Mucosa of descending colon (tissue), 3 donors: ENCODE results near the gene PPFIA1. TPM values are rescaled to one million over a fixed set of nuclear protein-coding genes. Genes with fewer than 3 reads are reported as not detected.
A peak's percentile ranks its signal among the peaks of the same experiment; 100 is the strongest.

Experiments used
- ATAC-seq: fragments of 200-7000 bp; cut with Tn5 transposase; one replicate; pipeline ENCODE4 v1.9.1; 2020; ENCODE audit warnings: mild to moderate bottlenecking, moderate library complexity
- DNase-seq, 3 donors: peaks; one replicate each; pipeline ENCODE4 v3.0.0-alpha.2; 2020
- H3K36me3 ChIP-seq: fragments of 200-600 bp; one replicate; pipeline ENCODE4 v1.8.0; 2021; ENCODE audit warnings: low read depth, mild to moderate bottlenecking
- H3K4me1 ChIP-seq: fragments of 200-600 bp; one replicate; pipeline ENCODE4 v1.8.0; 2021; ENCODE audit warnings: low read depth, mild to moderate bottlenecking
- H3K4me3 ChIP-seq: fragments of 200-600 bp; one replicate; pipeline ENCODE4 v1.8.0; 2021; ENCODE audit warnings: mild to moderate bottlenecking
- H3K9me3 ChIP-seq: fragments of 200-600 bp; one replicate; pipeline ENCODE4 v1.8.0; 2021; ENCODE audit warnings: mild to moderate bottlenecking
- intact Hi-C, 2 donors: fragments of 100-400 bp; cut with DNase I in 1 of 2; cut with micrococcal nuclease in 1 of 2; formaldehyde crosslinking; loops; one replicate each; pipeline versions ENCODE4 v1.11.0 to v1.11.1; 2022; cut with DNase I, micrococcal nuclease
- total RNA-seq, 3 donors: library from RNA; stranded (reverse); fragmentation: NEBNext Ultra II Directional in 2 of 3; extraction: Animal tissue kit (Norgen Biotek cat#: 25700) in 2 of 3; gene quantifications; one replicate each; pipeline versions ENCODE4 v1.2.1 to v1.2.4, GENCODE V29; 2021 to 2023
- TF ChIP-seq, protein P1 (sequence below): fragments of 200-600 bp; IDR thresholded peaks from one replicate; pipeline ENCODE4 v1.8.0; 2022; ENCODE audit warnings: antibody characterized with exemption, mild to moderate bottlenecking
- donor health status: DM: no; HTN: no; CAD: no; lungs with moderate emphysema.
- donor health status: DM: no; HTN: no; CAD: no.
- donor health status: DM: no; HTN: yes; CAD: no.

PPFIA1 gene
- total RNA-seq, 3 donors from 2014 or later = 58.5 to 65.7 (median 65.0) TPM

DNA sequence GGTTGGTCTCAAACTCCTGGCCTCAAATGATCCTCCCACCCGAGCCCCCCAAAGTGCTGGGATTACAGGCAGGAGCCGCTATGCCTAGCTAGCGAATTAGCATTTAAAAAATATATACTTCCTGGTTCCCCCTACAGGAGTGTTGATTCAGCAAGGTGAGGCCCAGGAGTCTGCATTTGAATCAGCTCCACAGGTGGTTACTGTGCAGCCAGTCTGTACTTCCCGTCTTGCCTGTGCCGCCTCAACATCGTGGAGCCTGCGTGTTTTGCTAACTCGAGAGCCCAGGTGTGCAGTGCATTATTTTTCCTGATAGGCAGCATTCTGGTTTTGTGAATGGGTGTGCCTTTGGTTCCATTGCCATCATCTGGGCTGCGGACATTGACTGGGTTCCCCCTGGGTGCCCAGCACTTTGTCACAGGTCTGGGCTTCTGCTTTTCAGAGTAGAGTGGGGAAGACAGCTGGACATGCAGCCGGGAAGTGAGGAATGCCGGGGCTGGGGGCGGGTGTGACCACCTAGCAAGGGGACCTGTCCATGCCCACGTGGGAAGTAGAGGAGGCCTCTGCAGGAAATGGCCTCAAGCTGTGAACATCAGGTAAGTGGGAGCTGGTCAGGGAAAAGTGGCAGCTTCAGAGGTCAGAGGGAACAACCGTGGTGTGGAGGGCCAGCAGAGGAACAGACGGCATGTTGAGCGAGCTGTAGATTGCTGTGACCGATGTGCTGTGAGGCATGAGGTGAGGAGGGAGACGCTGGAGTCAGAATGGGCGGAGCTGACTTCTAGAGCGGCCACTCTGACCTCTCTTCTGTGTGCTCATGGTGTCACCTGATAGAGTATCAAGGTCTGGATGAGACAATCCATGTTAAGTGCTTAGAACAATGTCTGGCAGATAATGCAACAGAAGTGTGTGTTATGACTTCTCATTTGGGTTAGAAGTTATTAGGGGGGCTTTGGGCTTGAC, 42.2 kb downstream of the PPFIA1 start:
- no peaks in the 10 kb centered on the region for H3K9me3 ChIP-seq
- TF ChIP-seq, protein P1, sequence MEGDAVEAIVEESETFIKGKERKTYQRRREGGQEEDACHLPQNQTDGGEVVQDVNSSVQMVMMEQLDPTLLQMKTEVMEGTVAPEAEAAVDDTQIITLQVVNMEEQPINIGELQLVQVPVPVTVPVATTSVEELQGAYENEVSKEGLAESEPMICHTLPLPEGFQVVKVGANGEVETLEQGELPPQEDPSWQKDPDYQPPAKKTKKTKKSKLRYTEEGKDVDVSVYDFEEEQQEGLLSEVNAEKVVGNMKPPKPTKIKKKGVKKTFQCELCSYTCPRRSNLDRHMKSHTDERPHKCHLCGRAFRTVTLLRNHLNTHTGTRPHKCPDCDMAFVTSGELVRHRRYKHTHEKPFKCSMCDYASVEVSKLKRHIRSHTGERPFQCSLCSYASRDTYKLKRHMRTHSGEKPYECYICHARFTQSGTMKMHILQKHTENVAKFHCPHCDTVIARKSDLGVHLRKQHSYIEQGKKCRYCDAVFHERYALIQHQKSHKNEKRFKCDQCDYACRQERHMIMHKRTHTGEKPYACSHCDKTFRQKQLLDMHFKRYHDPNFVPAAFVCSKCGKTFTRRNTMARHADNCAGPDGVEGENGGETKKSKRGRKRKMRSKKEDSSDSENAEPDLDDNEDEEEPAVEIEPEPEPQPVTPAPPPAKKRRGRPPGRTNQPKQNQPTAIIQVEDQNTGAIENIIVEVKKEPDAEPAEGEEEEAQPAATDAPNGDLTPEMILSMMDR = no peak
- H3K36me3 ChIP-seq = no peaks in the 10 kb centered on the region
- DNase-seq = no peak
- H3K4me1 ChIP-seq = peaks cover 2% of the 10 kb centered on the region
- H3K4me3 ChIP-seq = no peak overlapping the region
- ATAC-seq = peak; percentile 65
- intact Hi-C loops = no loop called here

DNA sequence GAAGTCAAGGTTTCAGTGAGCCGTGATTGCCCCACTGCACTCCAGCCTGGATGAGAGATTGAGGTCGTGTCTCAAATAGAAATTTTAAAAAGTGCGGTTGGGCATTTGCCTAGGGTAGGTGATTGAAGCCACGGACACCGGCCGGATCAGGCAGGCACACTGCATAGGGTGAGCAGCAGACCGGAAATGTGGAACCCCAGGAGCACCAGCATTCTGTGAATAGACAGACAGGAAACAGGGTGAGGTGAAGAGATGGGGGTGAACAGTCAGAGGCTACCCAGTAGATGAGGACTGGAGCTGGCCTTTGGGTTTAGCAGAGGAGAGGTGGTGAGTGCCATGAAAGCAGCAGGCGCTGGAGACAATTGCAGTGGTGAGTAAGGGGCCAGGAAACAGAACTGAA, 43.5 kb downstream of the PPFIA1 start:
- no peaks in the 10 kb centered on the region for H3K9me3 ChIP-seq

DNA sequence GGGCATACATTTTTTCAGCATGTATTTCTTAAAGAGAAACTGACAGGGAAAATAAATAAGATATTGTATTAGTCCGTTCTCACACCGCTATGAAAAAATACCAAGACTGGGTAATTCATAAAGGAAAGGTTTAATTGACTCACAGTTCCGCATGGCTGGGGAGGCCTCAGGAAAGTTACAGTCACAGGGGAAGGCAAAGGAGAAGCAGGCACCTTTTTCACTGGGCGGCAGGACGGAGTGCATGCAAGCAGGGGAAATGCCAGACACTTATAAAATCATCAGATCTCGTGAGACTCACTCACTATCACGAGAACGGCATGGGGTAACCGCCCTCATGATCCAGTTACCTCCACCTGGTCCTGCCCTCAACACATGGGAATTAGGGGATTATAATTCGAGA, 44.2 kb downstream of the PPFIA1 start:
- DNase-seq = no peak
- Histone ChIP-seq H3K4me1 (no peaks in the 10 kb centered on the region), H3K9me3 (no peaks in the 10 kb centered on the region), H3K36me3 (no peaks in the 10 kb centered on the region), H3K4me3 (no peak overlapping the region)
- intact Hi-C loops = no loop called here
- no peak for ATAC-seq
- TF ChIP-seq, protein P1 = no peak

More for the DNA sequence above, 43.5 kb downstream of the PPFIA1 start:
- TF ChIP-seq, protein P1 = no peak
- intact Hi-C loops = no loop called here
- H3K4me3 ChIP-seq = no peak overlapping the region
- no peaks in the 10 kb centered on the region for H3K36me3 ChIP-seq
- ATAC-seq (no peak), DNase-seq (no peak)
- no peaks in the 10 kb centered on the region for H3K4me1 ChIP-seq

DNA sequence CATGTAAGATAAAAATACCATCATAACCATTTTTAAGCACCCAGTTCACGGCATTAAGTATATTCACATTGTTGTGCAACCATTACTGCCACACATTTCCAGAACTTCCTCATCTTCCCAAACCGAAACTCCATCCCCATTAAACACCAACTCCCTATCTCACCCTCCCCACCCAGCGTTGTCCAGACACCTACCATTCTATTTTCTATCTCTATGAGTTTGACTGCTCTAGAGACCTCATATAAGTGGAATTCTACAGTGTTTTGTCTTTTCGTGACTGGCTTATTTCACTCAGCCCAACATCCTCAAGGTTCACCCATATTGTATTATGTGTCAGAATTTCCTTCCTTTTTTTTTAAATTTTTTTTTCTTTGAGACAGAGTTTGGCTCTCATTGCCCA, 45.2 kb downstream of the PPFIA1 start:
- TF ChIP-seq, protein P1 = no peak
- Histone ChIP-seq H3K9me3 (no peaks in the 10 kb centered on the region), H3K4me3 (no peak overlapping the region), H3K4me1 (no peaks in the 10 kb centered on the region), H3K36me3 (no peaks in the 10 kb centered on the region)
- ATAC-seq = no peak
- intact Hi-C loops = no loop called here
- no peak for DNase-seq

DNA sequence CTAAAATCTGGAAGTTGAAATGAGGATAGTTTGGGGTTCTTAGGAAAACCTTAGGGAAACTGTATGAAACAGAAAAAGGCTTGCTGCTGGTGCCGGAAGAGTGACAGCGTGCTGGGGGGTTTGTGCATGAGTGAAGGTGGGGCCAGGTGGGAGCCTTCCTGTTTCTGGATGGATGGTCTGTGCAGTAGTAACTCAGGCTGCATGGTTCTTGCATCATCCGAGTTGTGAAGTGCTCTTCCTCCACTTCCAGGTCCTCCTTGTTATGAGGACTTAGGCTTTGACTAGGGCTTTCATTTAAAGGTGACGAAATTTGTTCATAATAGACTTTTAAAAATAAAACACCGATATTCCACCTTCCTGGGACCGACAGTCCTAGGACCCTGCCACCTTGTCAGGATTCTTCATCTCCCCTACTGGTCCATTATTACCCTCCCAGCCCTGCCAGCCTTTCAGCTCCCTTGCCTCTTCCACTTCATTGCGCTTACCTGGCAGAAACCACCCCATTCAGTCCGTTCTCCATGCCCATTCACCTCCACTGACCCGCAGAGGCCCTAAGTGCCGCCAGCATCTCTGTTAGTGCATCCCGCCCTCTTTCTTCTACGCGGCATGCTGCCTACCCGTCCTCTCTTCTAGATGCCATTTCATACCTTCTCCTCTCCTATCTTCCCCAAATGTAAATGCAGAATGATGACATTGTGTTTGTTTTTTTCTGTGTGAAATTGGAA, 47.3 kb downstream of the PPFIA1 start:
- intact Hi-C loops = no loop called here
- Histone ChIP-seq H3K9me3 (no peaks in the 10 kb centered on the region), H3K4me3 (no peak overlapping the region), H3K4me1 (no peaks in the 10 kb centered on the region), H3K36me3 (no peaks in the 10 kb centered on the region)
- ATAC-seq (no peak), DNase-seq (no peak)
- TF ChIP-seq, protein P1 = no peak
